Purkinje cell (primary cell): ENCODE measurements around the gene LSM6. TPM values are rescaled to one million over a fixed set of nuclear protein-coding genes. Genes with fewer than 3 reads are reported as not detected.

Experiments used
- polyA plus RNA-seq: library from polyadenylated mRNA; unstranded; fragments of >200 nt; fragmentation: Nextera tagmentation; gene quantifications from 2 replicates; pipeline ENCODE4 v1.2.1, GENCODE V29; 2014

LSM6 gene
- polyA plus RNA-seq, result 77.2 and 82.4 TPM in 2 replicates

GRCh38 chr4:146175541-146176453 lies at the start of gene LSM6:
TSS of gene LSM6 (plus strand) at chr4:146175718. CDS start at chr4:146182922, 7,204 bp downstream.

GRCh38 chr4:146214238-146214637 lies 38.7 kb downstream of the LSM6 start, which contains the start of gene REELD1:
TSS of gene REELD1 (plus strand) at chr4:146214538. CDS start at chr4:146216953, 2,415 bp downstream.

Other genes starting within 250 kb of the LSM6 start
- gene ZNF827, start 236.9 kb upstream of the LSM6 start, polyA plus RNA-seq, result 6.8 and 10.6 TPM in 2 replicates
- 0.38 TPM in 1 of 2 replicates, not detected in the other for gene REELD1, start 38.8 kb downstream of the LSM6 start, polyA plus RNA-seq